Gastrocnemius medialis (tissue), 4 donors: ENCODE results near the gene MYO3B.

Source experiments
- POLR2A ChIP-seq, 2 donors: fragments of 450-650 bp; IDR thresholded peaks; one replicate each; pipeline ENCODE4 v1.6.1; 2017; ENCODE audit warnings: antibody characterized with exemption in 2 of 2, mild to moderate bottlenecking in 2 of 2, moderate library complexity in 2 of 2
- TF ChIP-seq, protein P1 (sequence below), 5 experiments: fragments of 450-650 bp in 3 of 5; fragments of 200-600 bp in 2 of 5; sonication (generic) in 2 of 5; IDR thresholded peaks in 4 of 5; conservative IDR thresholded peaks in 1 of 5; 1 replicate in 4 of 5; 2 replicates in 1 of 5; pipeline ENCODE4 v1.5.1; 2016 to 2019; ENCODE audit warnings: antibody characterized with exemption in 5 of 5, mild to moderate bottlenecking in 3 of 5, moderate library complexity in 3 of 5

DNA sequence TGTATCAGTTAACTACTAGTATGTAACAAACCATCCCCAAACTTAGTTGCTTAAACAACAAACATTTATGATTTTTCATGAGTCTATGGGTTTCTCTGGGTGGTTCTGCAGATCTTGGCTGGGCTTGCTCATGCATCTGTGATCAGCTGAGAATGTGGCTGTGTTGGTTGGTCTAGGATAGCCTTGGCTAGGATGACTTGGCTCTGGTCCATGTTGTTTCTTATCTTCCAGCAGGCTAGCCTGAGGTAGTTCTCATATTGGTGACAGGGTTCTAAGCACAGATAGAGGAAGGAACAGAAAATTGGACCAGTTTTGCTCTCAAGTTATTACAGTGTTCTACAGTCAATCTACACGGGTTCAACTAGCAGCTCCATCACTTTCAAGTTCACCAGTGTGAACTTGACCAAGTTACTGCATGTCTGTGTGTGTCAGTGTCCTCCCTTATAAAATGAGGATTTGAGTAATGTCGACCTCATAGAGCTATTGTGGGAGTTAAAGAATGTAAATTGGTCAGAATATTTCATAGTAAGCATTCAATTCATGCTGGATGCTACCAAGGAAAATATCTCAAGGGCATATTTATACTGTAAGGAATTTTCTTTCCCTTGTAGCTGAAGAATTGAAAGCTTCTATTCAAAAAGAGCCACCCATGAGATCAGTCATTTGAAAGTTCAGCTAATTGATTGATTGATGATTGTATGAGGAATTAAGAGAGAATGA is 65.3 kb downstream of the MYO3B start:
- TF ChIP-seq, protein P1, sequence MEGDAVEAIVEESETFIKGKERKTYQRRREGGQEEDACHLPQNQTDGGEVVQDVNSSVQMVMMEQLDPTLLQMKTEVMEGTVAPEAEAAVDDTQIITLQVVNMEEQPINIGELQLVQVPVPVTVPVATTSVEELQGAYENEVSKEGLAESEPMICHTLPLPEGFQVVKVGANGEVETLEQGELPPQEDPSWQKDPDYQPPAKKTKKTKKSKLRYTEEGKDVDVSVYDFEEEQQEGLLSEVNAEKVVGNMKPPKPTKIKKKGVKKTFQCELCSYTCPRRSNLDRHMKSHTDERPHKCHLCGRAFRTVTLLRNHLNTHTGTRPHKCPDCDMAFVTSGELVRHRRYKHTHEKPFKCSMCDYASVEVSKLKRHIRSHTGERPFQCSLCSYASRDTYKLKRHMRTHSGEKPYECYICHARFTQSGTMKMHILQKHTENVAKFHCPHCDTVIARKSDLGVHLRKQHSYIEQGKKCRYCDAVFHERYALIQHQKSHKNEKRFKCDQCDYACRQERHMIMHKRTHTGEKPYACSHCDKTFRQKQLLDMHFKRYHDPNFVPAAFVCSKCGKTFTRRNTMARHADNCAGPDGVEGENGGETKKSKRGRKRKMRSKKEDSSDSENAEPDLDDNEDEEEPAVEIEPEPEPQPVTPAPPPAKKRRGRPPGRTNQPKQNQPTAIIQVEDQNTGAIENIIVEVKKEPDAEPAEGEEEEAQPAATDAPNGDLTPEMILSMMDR (IDR thresholded peaks at IDR 0.05 in 4 of 5, conservative IDR thresholded peaks at IDR 0.05 in 1 of 5), result no peak
- no peak for TF ChIP-seq POLR2A (IDR thresholded peaks at IDR 0.05)
